Lung (tissue), 12 donors: Measurements from ENCODE around the gene EPM2A. TPM values are rescaled to one million over a fixed set of nuclear protein-coding genes. Genes with fewer than 3 reads are reported as not detected.

Source experiments
- ATAC-seq: fragments of 200-7000 bp; cut with Tn5 transposase; one replicate; pipeline ENCODE4 v1.9.1; 2020; ENCODE audit warnings: moderate number of reproducible peaks; ENCODE audit not compliant: insufficient read depth, low FRiP score
- DNase-seq, 3 donors: peaks; one replicate each; pipeline ENCODE4 v3.0.0-alpha.2; 2013 to 2017
- H3K27ac ChIP-seq, 2 donors: one replicate each; pipeline ENCODE4 v1.5.1; 2013; ENCODE audit warnings: mild to moderate bottlenecking in 2 of 2, moderate library complexity in 2 of 2, control low read depth in 1 of 2, inconsistent platforms in 1 of 2, low read depth in 1 of 2, low read length in 1 of 2
- H3K27me3 ChIP-seq, 3 donors: one replicate each; pipeline ENCODE4 v1.5.1; 2013; ENCODE audit warnings: low read length in 2 of 3; ENCODE audit not compliant: control insufficient read depth in 3 of 3, insufficient read depth in 3 of 3
- H3K36me3 ChIP-seq, 4 donors: one replicate each; pipeline ENCODE4 v1.5.1; 2013; ENCODE audit warnings: low read length in 4 of 4, mild to moderate bottlenecking in 1 of 4, moderate library complexity in 1 of 4; ENCODE audit not compliant: control insufficient read depth in 4 of 4, insufficient read depth in 4 of 4
- H3K4me1 ChIP-seq, 5 donors: one replicate each; pipeline ENCODE4 v1.5.1; 2013; ENCODE audit warnings: low read length in 5 of 5, mild to moderate bottlenecking in 2 of 5, moderate library complexity in 1 of 5; ENCODE audit not compliant: control insufficient read depth in 5 of 5, insufficient read depth in 5 of 5
- H3K4me3 ChIP-seq: one replicate; pipeline ENCODE4 v1.5.1; 2013; ENCODE audit warnings: mild to moderate bottlenecking, control low read depth, moderate library complexity
- H3K9ac ChIP-seq, 2 donors: one replicate each; pipeline ENCODE4 v1.5.1; 2013; ENCODE audit warnings: low read length in 2 of 2, control low read depth in 1 of 2; ENCODE audit not compliant: insufficient read depth in 1 of 2
- H3K9me3 ChIP-seq, 4 donors: one replicate each; pipeline ENCODE4 v1.5.1; 2013; ENCODE audit warnings: low read length in 3 of 4, mild to moderate bottlenecking in 1 of 4, moderate library complexity in 1 of 4; ENCODE audit not compliant: control insufficient read depth in 4 of 4, insufficient read depth in 3 of 4
- CTCF ChIP-seq: IDR thresholded peaks from 2 replicates; pipeline ENCODE4 v1.5.1; 2012; ENCODE audit warnings: mild to moderate bottlenecking; ENCODE audit errors: control extremely low read depth, extremely low read depth
- WGBS, 2 donors: extraction: QIAGEN DNeasy Blood & Tissue Kit; methylation state at CpG; one replicate each; pipeline ENCODE4 v1.1.7; 2013; 5-methylcytosine and 5-hydroxymethylcytosine counted together
- polyA plus RNA-seq, 2 donors: library from polyadenylated mRNA; stranded (reverse); fragments of 200-250 nt; gene quantifications; one replicate each; pipeline ENCODE4 v1.2.1, GENCODE V29; 2013
- total RNA-seq, 2 donors: library from RNA; depleted of rRNA in 1 of 2; stranded (reverse); fragments of >200 nt in 1 of 2; gene quantifications; one replicate each; pipeline ENCODE4 v1.2.1, GENCODE V29; 2014 to 2021
- donor health status: control.
- donor health status: control.
- donor health status: Bipolar disorder and iron deficiency.
- donor health status: healthy.
- donor health status: DM: yes; HTN: yes; CAD: no.

EPM2A gene
- total and polyA plus RNA-seq, 4 donors, result 2.8 to 13.3 (median 5.0) TPM

- Histone ChIP-seq H3K36me3 (peaks cover 0 to 8% (median 0%) of the 10 kb centered on the region in 4 donors), H3K27me3 (no peaks in the 10 kb centered on the region), H3K4me3 (no peak overlapping the region), H3K27ac (no peak overlapping the region), H3K9me3 (peaks cover 0 to 2% (median 0%) of the 10 kb centered on the region in 4 donors), H3K4me1 (peaks cover 0 to 5% (median 0%) of the 10 kb centered on the region in 5 donors), H3K9ac (no peak overlapping the region)
- no peak for DNase-seq
- 89 to 94% methylated on average over 3 of the region's 3 CpGs for WGBS, 2 donors
- no peak for ATAC-seq
- TF ChIP-seq CTCF, result no peak
Observed at GRCh38 chr6:145630598-145630997, 104.7 kb downstream of the EPM2A start.

- no peak overlapping the region for H3K27ac ChIP-seq
- H3K36me3 ChIP-seq, result peaks cover 0 to 8% (median 0%) of the 10 kb centered on the region in 4 donors
- WGBS, 2 donors, result 91 to 94% methylated on average over 4 of the region's 4 CpGs
- no peak for TF ChIP-seq CTCF
- H3K4me3 ChIP-seq, result no peak overlapping the region
- H3K9me3 ChIP-seq, result peaks cover 0 to 2% (median 0%) of the 10 kb centered on the region in 4 donors
- H3K27me3 ChIP-seq, result no peaks in the 10 kb centered on the region
- DNase-seq, result no peak
- peaks cover 0 to 5% (median 0%) of the 10 kb centered on the region in 5 donors for H3K4me1 ChIP-seq
- H3K9ac ChIP-seq, result no peak overlapping the region
- no peak for ATAC-seq
Observed at GRCh38 chr6:145629478-145629877, 105.8 kb downstream of the EPM2A start.

- WGBS, 2 donors, result 97% methylated on average over 17 of the region's 17 CpGs
- peaks cover 0 to 8% (median 0%) of the 10 kb centered on the region in 4 donors for H3K36me3 ChIP-seq
- peaks cover 0 to 2% (median 0%) of the 10 kb centered on the region in 4 donors for H3K9me3 ChIP-seq
- DNase-seq (no peak), ATAC-seq (no peak)
- peaks cover 0 to 1% (median 0%) of the 10 kb centered on the region in 5 donors for H3K4me1 ChIP-seq
- no peaks in the 10 kb centered on the region for H3K27me3 ChIP-seq
- H3K4me3 ChIP-seq, result no peak overlapping the region
- no peak overlapping the region for H3K9ac ChIP-seq
- no peak for TF ChIP-seq CTCF
- no peak overlapping the region for H3K27ac ChIP-seq
Observed at GRCh38 chr6:145627451-145627850, 107.9 kb downstream of the EPM2A start.

GRCh38 chr6:145626857-145627256, 108.5 kb downstream of the EPM2A start:
- no peak for TF ChIP-seq CTCF
- Histone ChIP-seq H3K27me3 (no peaks in the 10 kb centered on the region), H3K4me1 (peaks cover 0 to 1% (median 0%) of the 10 kb centered on the region in 5 donors), H3K9ac (no peak overlapping the region), H3K4me3 (no peak overlapping the region), H3K36me3 (peaks cover 0 to 8% (median 0%) of the 10 kb centered on the region in 4 donors), H3K9me3 (peaks cover 0 to 2% (median 0%) of the 10 kb centered on the region in 4 donors), H3K27ac (no peak overlapping the region)
- ATAC-seq (no peak), DNase-seq (peak; percentile 26 to 79 (median 58))
- 33 to 75% methylated on average over 7 of the region's 7 CpGs for WGBS, 2 donors
